MG63 (cell line): ENCODE measurements around the gene CBR4. TPM values are rescaled to one million over a fixed set of nuclear protein-coding genes. Genes with fewer than 3 reads are reported as not detected.
"Not testable (repeated sequence)": the region's sequence is repeated elsewhere in the genome, so short reads cannot be mapped to it uniquely, and the experiment has no call there.

Experiments
- DNase-seq: peaks from one replicate; pipeline ENCODE4 v3.0.0-alpha.2; 2020
- H3K27me3 ChIP-seq: fragments of 250-450 bp; sonication (Bioruptor Pico); 2 replicates; pipeline ENCODE4 v1.5.1; 2020; ENCODE audit warnings: mild to moderate bottlenecking, moderate library complexity
- H3K36me3 ChIP-seq: fragments of 250-450 bp; sonication (Bioruptor Pico); 2 replicates; pipeline ENCODE4 v1.5.1; 2020; ENCODE audit warnings: mild to moderate bottlenecking, moderate library complexity
- H3K4me3 ChIP-seq: fragments of 250-450 bp; sonication (Bioruptor Pico); 2 replicates; pipeline ENCODE4 v1.5.1; 2020; ENCODE audit warnings: mild to moderate bottlenecking, moderate library complexity
- H3K9me3 ChIP-seq: fragments of 250-450 bp; sonication (Bioruptor Pico); 2 replicates; pipeline ENCODE4 v1.5.1; 2020; ENCODE audit warnings: mild to moderate bottlenecking, moderate library complexity
- total RNA-seq: library from RNA; depleted of rRNA; stranded (reverse); fragments of >200 nt; shearing (Covaris generic); gene quantifications from 2 replicates; pipeline ENCODE4 v1.2.3, GENCODE V29; 2014; ENCODE audit warnings: low replicate concordance

CBR4 gene
- total RNA-seq, 1 experiment from 2014 or later: 7.1 TPM

GRCh38 chr4:169012049-169012448 lies 2.0 kb upstream of the CBR4 start:
- no peaks in the 10 kb centered on the region for H3K9me3 ChIP-seq
- no peak overlapping the region for H3K4me3 ChIP-seq
- DNase-seq: no peak
- H3K27me3 ChIP-seq: no peaks in the 10 kb centered on the region
- no peaks in the 10 kb centered on the region for H3K36me3 ChIP-seq

- Histone ChIP-seq H3K4me3 (peak overlapping the region; percentile 81), H3K9me3 (no peaks in the 10 kb centered on the region), H3K27me3 (no peaks in the 10 kb centered on the region), H3K36me3 (peaks cover 20% of the 10 kb centered on the region)
- DNase-seq: peak; percentile 59
These were observed 550 bp downstream of the CBR4 start for GRCh38 chr4:169009286-169010124.

DNA sequence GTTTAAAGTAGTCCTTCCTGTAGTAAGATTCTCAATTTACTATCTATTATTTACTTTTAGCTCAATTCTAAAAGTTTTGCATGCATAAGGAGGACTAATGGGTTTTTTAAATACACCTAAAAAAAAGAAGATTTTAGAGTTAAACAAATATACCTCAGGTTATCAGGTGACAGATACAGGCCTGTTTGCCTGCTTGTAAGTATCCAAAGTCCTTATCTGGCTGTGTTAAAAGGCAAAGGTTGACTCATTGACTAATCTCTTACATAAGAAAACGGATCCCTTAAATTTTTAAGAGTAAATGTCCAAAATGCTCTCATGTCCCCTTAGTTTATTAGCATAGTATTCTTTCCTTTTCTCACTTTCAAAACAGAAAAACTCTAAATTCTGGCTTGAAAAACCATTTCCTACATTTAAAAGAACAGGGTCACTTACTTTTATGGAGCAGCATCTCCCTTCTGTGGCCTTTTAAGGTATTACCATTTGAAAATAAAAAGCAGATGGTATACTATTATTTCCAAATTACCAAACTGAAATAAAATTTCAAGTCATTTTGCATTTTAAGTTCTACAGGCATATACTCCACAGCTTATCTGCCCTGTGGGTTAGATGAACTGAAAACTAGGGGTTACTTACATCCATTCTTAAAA lies 4.5 kb downstream of the CBR4 start:
- H3K27me3 ChIP-seq: no peaks in the 10 kb centered on the region
- no peaks in the 10 kb centered on the region for H3K9me3 ChIP-seq
- DNase-seq: no peak
- H3K4me3 ChIP-seq: no peak overlapping the region
- peaks cover 41% of the 10 kb centered on the region for H3K36me3 ChIP-seq

- H3K9me3 ChIP-seq: no peaks in the 10 kb centered on the region
- H3K4me3 ChIP-seq: no peak overlapping the region
- peaks cover 42% of the 10 kb centered on the region for H3K36me3 ChIP-seq
- no peak for DNase-seq
- no peaks in the 10 kb centered on the region for H3K27me3 ChIP-seq
These were observed 9.7 kb downstream of the CBR4 start for GRCh38 chr4:169000315-169000714.

DNA sequence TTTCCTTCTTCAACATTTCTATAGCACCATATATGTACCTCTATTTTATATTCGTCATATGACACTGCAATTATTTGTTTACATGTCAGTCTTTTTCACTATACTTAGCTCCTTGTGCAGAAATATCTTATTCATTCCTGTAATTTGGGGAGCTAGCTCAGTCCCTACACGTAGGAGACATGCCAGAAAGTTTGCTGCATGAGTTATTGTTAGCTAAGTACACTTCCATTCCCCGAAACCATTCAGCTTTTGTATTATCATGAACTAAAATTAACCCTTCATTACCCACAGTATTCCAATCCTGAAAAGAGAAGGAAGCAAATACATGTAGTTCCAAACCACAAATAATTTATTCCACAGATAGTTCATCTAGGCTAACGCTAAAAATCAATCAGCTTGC lies 10.2 kb downstream of the CBR4 start:
- Histone ChIP-seq H3K9me3 (no peaks in the 10 kb centered on the region), H3K4me3 (no peak overlapping the region), H3K27me3 (no peaks in the 10 kb centered on the region), H3K36me3 (peaks cover 39% of the 10 kb centered on the region)
- no peak for DNase-seq

GRCh38 chr4:168998596-168998995 lies 11.5 kb downstream of the CBR4 start:
- peaks cover 31% of the 10 kb centered on the region for H3K36me3 ChIP-seq

GRCh38 chr4:168995537-168996295 lies 14.3 kb downstream of the CBR4 start:
- Histone ChIP-seq H3K4me3 (no peak overlapping the region), H3K36me3 (peaks cover 15% of the 10 kb centered on the region), H3K9me3 (no peaks in the 10 kb centered on the region), H3K27me3 (no peaks in the 10 kb centered on the region)
- DNase-seq: no peak

More at GRCh38 chr4:168998596-168998995, 11.5 kb downstream of the CBR4 start:
- H3K9me3 ChIP-seq: no peaks in the 10 kb centered on the region
- DNase-seq: no peak
- H3K27me3 ChIP-seq: no peaks in the 10 kb centered on the region
- no peak overlapping the region for H3K4me3 ChIP-seq

GRCh38 chr4:168994958-168995357 lies 15.1 kb downstream of the CBR4 start:
- Histone ChIP-seq H3K36me3 (peaks cover 19% of the 10 kb centered on the region), H3K27me3 (no peaks in the 10 kb centered on the region), H3K9me3 (no peaks in the 10 kb centered on the region), H3K4me3 (no peak overlapping the region)
- DNase-seq: no peak

DNA sequence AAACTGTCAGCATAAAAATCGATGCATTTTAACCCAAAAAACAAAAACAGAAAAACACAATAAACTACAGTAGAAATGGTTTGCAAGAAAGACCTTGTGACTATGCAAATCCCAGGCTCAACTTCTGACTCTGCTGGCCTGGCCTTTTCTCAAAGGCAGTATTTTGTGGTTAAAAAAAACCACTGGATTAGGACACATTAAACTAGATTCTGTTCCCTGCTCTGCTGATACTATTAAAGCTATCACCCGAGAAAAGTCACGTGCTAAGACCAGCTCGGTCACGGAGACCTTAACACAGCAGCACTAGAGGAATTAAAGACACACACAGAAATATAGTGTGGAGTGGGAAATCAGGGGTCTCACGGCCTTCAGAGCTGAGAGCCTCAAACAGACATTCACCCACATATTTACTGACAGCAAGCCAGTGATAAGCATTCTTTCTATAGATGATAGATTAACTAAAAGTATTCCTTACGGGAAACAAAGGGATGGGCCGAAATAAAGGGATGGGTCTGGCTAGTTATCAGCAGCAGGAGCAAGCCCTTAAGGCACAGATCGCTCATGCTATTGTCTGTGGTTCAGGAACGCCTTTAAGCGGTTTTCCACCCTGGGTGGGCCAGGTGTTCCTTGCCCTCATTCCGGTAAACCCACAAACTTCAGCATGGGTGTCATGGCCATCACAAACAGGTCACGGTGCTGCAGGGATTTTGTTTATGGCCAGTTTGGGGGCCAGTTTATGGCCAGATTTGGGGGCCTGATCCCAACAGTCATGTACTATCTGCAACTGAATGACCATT lies 16.1 kb downstream of the CBR4 start:
- Histone ChIP-seq H3K36me3 (peaks cover 25% of the 10 kb centered on the region), H3K9me3 (no peaks in the 10 kb centered on the region), H3K4me3 (no peak overlapping the region), H3K27me3 (no peaks in the 10 kb centered on the region)
- no peak for DNase-seq

DNA sequence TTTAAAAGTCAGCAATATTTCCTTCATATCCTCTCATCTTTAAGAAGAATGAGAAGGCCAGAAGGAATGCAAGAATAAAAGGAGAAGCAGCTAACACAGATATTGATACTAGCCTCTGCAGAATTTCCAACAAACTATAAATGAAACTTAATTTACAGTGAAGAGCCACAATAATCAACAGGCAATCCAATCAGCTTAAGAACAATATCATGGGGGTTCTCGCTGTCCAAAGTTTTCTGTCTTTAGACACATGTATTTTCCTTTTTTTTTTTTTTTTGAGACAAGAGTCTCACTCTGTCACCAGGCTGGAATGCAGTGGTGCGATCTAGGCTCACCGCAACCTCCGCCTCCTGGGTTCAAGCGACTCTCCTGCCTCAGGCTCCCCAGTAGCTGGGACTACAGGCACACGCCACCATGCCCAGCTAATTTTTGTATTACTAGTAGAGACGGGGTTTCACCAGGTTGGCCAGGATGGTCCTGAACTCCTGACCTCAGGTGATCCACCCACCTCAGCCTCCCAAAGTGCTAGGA lies 17.0 kb downstream of the CBR4 start:
- H3K36me3 ChIP-seq: peaks cover 24% of the 10 kb centered on the region
- H3K4me3 ChIP-seq, DNase-seq, H3K27me3 ChIP-seq, H3K9me3 ChIP-seq: not testable (repeated sequence)

DNA sequence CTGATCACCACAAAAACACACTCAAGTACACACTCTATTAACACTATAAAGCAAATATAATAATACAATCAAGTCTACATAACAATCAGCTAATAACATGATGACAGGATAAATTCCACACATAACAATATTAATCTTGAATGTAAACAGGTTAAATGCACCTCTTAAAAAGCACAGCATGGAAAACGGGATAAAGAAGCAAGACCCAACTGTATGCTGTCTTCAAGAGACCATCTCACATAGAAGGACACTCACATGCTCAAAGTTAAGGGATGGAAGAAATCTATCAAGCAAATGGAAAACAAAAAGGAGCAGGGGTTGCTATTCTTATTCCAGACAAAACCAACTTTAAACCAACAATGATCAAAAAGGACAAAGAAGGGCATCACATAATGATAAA lies 28.1 kb downstream of the CBR4 start:
- Histone ChIP-seq H3K27me3 (no peaks in the 10 kb centered on the region), H3K9me3 (peaks cover 3% of the 10 kb centered on the region), H3K4me3 (no peak overlapping the region), H3K36me3 (peaks cover 33% of the 10 kb centered on the region)
- DNase-seq: no peak

DNA sequence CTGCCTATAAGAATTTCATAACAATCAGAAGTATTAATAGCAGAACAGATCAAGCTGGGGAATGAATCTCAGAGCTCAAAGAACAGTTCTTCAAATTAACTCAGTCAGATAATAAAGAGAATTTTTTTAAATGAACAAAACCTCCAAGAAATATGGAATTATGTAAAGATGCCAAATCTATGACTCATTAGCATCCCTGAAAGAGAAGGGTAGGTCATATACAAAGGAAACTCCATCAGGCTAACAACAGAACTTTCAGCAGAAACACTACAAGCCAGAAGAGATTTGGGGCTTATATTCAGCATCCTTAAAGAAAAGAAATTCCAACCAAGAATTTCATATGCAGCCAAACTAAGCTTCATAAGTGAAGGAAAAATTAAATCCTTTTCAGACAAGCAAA lies 28.6 kb downstream of the CBR4 start:
- Histone ChIP-seq H3K27me3 (no peaks in the 10 kb centered on the region), H3K36me3 (peaks cover 30% of the 10 kb centered on the region), H3K4me3 (no peak overlapping the region), H3K9me3 (peaks cover 3% of the 10 kb centered on the region)
- DNase-seq: no peak

GRCh38 chr4:168979338-168979737 lies 30.7 kb downstream of the CBR4 start:
- no peak overlapping the region for H3K4me3 ChIP-seq
- H3K27me3 ChIP-seq: no peaks in the 10 kb centered on the region
- H3K9me3 ChIP-seq: peaks cover 3% of the 10 kb centered on the region
- H3K36me3 ChIP-seq: peaks cover 37% of the 10 kb centered on the region
- DNase-seq: no peak

DNA sequence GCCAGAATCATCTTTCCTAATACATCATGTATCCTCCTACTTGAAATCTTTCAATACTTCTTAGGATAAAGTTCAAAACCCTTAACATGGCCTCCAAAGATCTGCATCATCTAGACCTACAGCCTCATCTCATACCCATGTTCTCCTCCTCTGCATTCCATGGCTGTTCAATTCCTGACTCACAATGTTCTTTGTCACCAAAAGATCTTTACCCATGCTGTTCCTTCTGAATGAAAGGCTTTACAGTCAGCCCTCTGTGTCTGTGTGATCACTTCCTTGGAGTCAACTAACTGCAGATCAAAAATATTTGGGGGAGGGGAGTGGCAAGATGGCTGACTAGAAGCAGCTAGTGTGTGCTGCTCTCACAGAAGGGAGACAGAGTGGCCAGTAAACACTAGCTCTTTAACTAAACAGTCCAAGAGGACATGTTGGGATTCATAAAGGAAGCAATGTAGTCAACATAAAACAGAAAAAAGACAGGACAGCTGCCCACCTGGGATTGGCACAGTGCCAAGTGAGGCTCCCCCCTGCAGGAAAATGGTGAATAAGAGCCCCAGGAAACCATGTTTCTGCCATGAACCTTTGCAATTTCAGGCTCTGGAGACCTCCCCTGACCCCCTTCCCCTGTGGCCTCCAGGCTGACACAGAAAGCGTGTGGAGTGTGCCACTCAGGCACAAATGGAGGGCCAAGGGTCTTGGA lies 31.9 kb downstream of the CBR4 start:
- no peak for DNase-seq
- no peak overlapping the region for H3K4me3 ChIP-seq
- no peaks in the 10 kb centered on the region for H3K27me3 ChIP-seq

GRCh38 chr4:168972596-168972995 lies 37.5 kb downstream of the CBR4 start:
- DNase-seq: no peak
- H3K36me3 ChIP-seq: peaks cover 12% of the 10 kb centered on the region
- no peak overlapping the region for H3K4me3 ChIP-seq
- no peaks in the 10 kb centered on the region for H3K27me3 ChIP-seq
- H3K9me3 ChIP-seq: peaks cover 2% of the 10 kb centered on the region; the same call in 1 of the 2 replicates

More for the DNA sequence above, 31.9 kb downstream of the CBR4 start:
- H3K36me3 ChIP-seq: peaks cover 33% of the 10 kb centered on the region
- peaks cover 5% of the 10 kb centered on the region for H3K9me3 ChIP-seq

GRCh38 chr4:168960716-168961115 lies 49.3 kb downstream of the CBR4 start:
- no peaks in the 10 kb centered on the region for H3K27me3 ChIP-seq
- H3K36me3 ChIP-seq: no peaks in the 10 kb centered on the region; the same call in 1 of the 2 replicates
- H3K9me3 ChIP-seq: 0 out of 2 replicates have a peak, but pooled peaks cover 1% of the 10 kb centered on the region
- no peak for DNase-seq
- no peak overlapping the region for H3K4me3 ChIP-seq
